ENCODE data around the gene HYAL3.
A peak's percentile ranks its signal among the peaks of the same experiment; 100 is the strongest.

The HYAL3 gene, protein sequence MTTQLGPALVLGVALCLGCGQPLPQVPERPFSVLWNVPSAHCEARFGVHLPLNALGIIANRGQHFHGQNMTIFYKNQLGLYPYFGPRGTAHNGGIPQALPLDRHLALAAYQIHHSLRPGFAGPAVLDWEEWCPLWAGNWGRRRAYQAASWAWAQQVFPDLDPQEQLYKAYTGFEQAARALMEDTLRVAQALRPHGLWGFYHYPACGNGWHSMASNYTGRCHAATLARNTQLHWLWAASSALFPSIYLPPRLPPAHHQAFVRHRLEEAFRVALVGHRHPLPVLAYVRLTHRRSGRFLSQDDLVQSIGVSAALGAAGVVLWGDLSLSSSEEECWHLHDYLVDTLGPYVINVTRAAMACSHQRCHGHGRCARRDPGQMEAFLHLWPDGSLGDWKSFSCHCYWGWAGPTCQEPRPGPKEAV

DNA sequence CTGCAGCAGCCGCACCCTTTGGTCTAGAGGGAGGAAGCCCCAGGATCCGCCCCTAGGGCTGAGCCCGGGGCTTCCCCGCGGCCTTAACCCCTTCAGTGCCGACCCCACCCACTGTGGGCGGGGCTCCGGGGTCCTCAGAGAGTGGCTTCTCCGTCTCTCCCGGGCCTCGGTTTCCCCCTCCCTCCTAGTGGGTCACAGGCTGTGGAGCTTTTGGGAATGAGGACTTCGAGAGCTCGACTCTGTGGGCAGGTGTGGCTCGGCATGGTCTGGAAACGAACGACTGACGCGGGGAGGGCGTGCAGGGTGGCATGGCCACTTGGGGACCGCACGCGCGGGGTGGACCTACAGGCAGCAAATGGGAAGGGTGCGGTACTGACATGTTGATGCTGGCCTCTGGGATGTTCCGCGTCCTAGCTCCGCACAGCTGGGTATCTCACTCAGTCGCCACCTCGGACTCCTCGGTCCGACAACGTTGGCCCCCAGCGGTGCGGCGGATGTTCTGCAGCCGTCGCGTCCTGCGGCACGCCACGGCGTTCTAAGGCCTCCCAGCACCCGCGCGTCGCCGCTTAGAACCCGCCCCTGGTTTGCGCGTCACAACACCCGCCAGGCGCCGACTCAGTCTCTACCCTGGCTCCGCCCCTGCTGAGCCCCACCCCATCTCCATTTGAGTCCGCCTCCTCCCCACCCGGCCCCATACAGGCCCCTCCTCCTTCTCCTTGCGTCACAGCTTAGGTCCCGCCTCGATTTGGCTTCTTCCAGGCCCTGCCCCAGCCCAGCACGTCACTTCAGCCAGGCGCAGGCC lies at the start of gene HYAL3, which contains the start of gene NAA80:
HYAL3 (minus strand) TSS at position 570 of the 802 bp plus-strand sequence. CDS start 3,803 bp downstream, outside the sequence.
NAA80 (minus strand) TSS at position 570 of the 802 bp plus-strand sequence. CDS start 1,942 bp downstream, outside the sequence.
- peak; percentile 100 for DNase-seq

DNA sequence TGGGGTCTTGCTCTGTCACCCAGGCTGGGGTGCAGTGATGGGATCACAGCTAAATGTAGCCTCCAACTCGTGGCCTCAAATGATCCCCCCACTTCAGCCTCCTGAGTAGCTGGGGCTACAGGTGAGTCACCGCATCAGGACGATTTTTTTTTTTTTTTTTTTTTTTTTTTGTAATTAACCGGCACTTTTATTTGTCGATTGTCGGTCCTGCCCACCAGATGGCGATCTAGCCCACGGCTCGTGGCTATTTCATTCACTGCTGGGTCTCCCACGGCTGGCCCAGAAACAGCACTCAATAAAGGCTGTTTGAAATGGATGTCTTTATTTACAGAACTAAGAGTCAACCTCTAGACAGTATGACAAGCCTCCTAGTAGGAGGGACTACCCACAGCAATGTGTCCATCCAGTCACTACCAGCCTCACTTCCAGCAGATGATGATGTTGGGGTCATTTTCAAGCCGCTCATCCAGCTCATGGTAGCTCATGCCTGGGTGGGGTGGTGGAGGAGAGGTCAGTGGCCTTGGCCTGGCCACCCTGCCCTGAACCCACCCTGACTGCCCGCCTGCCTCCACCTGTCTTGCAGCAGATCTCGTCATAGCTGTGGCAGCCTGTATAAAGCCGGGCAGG lies 48.1 kb upstream of the HYAL3 start:
- peak; percentile 79 for DNase-seq

DNA sequence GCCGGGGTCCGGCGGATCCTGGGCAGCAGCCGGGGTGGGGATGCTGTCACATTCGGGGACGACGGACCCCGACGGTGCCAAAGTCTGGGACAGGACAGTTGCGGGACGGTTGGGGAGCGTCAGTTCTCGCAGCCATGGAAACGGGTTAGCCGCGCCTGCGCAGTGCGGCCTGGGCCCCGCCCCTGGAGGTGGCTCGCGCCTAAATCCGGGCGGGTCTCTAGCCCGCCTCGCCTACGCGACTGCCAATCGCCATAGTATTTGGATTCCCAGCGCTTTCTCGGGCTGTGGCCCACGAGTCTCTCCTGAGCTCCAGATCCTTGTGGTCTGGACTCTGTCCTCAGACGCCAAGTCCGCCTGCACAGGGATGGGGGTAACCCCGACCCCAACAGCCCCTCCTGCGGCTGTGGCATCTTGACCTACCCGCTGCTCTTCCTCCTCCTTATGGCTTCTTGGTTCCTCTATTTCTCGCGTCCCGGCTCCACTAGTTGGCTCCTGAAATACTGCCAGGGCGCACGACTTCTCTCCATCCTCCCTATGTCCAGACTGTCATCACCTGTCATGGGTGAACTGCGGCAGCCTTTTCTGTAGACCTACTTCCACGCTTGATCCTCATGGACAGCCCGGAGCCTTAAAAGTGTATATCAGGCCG lies 46.5 kb upstream of the HYAL3 start, which contains the start of gene ZMYND10:
ZMYND10 (minus strand) TSS at position 147 of the 649 bp plus-strand sequence. CDS start 153 bp downstream, outside the sequence.
- peak; percentile 72 for DNase-seq

DNA sequence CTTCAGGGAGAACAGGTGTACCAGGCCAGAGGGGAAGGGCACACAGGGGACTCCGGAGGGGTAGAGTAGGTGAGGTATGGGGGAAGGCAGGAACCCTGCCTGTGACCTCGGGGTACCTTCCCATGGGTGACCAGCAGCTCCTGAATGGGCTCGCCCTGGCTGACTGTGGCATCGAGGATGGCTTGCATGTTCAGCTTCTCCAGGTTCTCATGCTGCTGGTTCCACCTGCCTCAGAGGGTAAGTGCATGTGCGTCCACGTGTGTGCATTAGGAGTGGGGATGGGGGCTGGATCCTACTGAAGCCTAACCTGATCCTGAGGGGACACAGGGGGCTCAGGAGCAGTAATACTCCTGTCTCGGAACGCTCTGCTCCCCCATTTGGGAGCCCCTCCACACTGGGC lies 45.8 kb upstream of the HYAL3 start:
- DNase-seq, result no peak

DNA sequence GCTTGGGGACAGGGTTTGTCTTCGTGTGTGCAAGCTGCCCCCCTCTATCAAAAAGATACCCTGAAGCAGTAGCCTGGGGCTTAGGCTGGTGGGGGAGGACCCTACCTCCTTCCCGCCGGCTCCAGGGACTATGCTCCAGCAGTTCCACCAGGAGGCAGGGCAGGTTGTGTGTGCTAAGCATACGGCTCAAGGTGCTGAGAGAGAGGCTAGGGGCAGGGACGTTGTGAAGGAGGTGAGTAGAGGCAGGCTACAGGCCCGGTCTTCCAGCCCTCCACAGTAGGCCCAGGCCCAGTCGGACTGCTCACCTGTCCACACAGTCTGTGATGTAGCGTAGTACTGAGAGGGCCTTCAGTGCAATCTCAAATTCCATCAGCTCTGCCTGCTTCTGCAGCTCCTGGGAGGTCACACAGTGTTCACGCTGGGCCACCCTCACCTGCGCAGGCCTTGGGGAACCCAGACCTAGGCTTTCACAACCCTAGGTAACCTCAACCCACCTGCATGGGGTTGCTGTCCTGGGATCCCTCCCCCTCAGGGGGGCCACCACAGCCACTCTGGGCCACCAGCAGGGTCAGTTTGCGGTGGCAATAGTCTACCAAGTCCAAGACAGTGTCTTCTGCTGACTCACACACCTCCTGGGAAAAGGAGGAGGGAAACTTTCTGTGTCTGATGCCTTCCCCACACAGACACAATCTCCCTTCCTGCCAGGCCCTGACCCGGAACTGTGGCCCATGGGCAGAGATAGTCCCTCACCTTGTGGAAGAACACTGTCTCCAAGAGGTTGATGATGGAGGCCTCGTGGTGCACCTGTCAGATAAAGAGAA lies 43.8 kb upstream of the HYAL3 start:
- DNase-seq, result no peak

DNA sequence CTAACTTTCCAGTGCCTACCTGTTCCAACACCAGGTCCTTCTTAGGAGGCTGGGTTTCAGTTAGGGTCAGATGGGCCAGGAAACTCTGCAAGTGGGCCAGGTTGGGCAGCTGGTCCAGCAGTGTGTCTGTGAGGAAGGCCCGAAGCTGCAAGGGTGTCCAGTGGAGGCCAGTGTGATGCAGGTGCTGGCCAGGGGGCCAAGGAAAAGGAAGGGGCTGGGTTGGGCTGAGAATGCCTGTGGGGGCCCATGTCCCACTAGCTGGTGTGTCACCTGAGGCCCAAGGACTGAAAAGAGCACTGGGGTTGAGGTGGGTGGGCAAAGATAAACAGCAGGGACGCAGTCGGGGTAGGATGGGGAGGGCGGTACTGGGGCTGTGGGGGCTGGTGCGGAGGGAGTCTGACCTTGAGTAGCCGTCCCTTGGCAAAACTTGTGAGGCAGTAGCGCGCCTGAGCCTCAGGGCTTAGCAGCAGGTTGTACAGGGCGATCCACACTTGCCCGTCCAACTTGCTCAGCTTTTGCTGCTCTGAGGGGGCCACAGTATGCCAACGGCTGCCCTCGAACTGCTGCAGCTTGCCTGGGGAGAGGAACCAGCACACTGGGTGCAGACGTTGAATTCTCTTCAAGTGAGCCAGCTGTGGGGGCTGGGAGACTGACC lies 42.9 kb upstream of the HYAL3 start:
- DNase-seq, result no peak

DNA sequence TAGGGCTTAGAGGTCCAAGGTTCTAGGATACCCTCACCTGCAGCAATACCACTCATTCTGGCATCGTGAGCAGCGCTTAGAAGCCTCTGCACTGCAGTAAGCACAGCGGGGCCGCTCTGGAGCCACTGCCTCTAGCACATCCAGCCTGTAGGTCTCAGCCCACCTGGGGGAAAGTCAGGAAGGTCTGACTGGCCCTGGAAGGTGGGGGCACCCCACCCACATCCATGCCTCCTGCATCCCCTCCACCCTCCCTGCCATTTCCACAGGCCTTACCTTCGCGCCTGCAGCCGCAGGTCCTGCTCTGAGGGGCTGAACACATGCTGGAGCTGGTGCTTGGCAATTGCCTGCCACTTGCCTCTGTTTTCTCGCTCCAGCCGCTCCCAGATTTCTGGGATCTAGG lies 42.3 kb upstream of the HYAL3 start:
- no peak for DNase-seq

DNA sequence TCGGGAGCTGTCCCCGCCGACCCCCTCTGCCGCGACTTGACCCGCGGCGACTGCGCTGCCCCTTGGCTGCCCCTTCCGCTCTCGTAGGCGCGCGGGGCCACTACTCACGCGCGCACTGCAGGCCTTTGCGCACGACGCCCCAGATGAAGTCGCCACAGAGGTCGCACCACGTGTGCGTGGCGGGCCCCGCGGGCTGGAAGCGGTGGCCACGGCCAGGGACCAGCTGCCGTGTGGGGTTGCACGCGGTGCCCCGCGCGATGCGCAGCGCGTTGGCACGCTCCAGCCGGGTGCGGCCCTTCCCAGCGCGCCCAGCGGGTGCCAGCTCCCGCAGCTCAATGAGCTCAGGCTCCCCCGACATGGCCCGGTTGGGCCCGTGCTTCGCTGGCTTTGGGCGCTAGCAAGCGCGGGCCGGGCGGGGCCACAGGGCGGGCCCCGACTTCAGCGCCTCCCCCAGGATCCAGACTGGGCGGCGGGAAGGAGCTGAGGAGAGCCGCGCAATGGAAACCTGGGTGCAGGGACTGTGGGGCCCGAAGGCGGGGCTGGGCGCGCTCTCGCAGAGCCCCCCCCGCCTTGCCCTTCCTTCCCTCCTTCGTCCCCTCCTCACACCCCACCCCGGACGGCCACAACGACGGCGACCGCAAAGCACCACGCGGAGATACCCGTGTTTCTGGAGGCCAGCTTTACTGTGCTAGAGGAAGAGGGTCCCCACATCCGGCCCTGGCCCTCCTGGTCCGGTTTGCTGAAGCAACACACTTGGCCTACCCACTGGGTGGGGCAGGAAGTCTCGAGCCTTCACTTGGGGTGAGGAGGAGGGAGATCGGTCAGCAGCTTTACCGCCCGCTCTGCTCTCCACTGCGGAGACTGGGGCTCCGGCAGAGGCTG lies 41.5 kb upstream of the HYAL3 start, which contains the start of gene RASSF1:
RASSF1 (minus strand) TSS at position 389 of the 882 bp plus-strand sequence; CDS start at position 358, 31 bp downstream.
- DNase-seq, result peak; percentile 83

DNA sequence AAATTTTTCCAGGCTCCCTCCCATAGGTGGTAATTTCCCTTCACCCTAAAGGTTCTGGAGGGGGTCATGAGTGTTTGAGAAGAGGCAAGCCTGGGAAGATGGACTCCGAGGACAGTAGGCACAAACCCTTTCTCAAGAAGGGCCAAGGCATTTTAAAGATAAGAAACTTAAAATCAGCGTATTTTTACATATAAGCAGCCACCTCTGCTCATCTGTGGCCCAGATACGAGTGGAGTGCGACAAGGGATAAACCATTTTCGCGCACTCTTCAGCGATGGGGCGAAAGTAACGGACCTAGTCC lies 40.9 kb upstream of the HYAL3 start:
- DNase-seq, result no peak

DNA sequence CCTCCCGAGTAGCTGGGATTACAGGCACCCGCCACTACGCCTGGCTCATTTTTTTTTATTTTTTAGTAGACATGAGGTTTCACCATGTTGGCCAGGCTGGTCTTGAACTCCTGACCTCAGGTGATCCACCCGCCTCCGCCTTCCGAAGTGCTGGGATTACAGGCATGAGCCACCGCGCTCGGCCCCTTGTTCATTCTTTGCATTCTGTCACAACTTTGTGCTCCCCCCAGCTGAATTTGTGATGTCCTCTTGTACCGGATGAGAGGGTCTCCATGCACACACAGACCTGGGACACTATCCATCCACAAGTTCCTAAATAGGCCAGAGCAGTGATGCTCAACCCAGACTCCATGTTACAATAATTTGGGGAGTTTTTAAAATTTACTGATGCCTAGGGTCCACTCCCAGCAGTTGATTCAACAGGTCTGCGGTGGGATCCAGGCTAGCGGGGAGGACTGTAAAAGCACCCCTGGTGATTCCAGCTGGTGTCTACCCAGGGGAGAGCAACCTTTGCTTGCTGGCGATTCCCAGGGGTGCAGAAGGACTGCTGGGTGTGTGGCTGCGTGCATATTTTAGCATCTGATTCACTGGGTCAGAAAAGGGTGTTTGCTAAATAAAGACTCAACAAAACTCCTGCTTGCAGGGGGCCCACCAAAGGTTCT lies 40.4 kb upstream of the HYAL3 start:
- DNase-seq, result peak; percentile 66

DNA sequence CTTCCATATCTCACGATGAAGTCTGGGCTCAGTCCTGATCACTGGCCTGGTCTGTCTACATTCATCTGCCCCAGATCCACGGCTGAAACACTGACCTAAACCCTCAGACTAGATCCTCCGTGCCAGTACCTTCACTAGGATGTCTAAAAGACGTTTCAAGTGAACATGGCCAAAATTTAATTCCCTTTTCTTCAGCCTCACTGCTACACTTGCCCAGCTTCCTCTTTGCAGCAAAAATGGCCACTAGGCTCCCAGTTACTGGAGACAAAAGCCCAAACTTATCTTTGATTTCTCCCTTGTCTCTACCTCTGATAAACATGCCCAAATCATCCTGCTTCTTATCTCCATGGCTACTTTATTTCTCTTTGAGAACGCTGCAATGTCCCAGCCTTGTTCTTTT lies 39.8 kb upstream of the HYAL3 start:
- DNase-seq, result no peak

DNA sequence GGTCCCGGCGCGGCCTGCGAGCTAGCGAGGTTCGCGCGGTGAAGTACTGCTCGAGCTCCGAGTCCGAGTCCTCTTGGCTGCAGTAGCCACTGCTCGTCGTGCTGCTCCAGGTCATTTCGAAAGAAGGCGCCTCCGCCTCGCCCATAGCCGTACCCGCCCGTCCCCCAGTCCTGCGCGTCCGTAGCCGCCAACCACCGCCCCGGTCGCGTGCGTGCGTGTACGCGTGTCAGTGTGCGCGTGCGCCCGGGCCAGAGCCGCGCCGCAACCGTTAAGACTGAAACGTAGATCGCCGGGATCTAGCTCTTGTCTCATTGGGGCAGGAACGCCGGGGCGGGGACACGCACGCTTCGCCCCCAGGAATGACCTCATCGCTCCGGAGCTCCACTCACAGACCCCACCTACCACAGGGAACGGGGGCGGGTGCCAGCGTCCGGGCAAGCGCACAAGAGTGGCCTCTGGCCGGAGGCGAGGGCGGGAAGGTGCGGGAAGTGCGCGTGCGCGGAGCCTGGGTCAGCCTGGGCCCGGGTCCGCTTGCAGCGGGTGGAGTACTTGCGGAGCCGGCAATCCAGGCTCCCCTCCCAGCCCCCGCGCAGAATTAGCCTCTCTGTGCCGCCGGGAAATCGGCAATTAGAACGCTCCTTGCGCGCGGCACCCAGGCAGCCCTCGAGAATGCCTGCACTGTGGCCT lies 38.1 kb upstream of the HYAL3 start:
- DNase-seq, result peak; percentile 100

DNA sequence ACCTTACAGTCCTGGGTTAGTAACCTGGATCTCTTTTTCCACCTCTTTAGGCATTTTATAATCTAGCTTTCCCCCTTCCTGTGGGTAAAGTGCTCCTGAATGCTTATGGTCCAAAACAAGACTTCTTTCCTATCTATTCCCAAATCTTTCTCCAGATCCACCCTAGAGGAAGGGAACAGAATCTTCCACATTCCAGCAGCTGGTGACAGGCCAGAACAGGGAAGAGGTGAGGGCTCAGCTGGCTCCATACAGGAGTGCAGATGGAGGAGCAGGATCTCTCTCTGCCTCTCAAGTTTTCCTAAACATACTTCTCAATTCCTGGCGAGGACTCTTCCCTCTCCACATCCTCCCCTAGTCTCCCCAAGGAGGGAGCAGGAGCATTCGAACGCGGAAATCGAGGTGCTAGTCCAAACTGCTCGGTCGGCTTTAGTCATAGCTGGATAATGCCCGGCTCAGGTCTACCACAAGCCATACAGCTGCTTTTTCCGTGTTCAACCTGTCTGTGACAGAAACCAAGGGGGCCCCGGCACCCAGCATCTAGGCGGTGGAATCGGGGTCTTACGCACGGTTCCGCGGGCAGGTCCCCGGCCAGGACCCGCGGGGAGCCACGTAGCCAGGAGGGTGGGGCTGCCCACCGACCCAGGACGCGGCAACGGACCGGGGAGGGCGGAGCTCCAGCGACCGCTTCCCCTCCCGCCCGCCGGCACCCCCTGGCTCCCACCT lies 37.4 kb upstream of the HYAL3 start:
- DNase-seq, result no peak

DNA sequence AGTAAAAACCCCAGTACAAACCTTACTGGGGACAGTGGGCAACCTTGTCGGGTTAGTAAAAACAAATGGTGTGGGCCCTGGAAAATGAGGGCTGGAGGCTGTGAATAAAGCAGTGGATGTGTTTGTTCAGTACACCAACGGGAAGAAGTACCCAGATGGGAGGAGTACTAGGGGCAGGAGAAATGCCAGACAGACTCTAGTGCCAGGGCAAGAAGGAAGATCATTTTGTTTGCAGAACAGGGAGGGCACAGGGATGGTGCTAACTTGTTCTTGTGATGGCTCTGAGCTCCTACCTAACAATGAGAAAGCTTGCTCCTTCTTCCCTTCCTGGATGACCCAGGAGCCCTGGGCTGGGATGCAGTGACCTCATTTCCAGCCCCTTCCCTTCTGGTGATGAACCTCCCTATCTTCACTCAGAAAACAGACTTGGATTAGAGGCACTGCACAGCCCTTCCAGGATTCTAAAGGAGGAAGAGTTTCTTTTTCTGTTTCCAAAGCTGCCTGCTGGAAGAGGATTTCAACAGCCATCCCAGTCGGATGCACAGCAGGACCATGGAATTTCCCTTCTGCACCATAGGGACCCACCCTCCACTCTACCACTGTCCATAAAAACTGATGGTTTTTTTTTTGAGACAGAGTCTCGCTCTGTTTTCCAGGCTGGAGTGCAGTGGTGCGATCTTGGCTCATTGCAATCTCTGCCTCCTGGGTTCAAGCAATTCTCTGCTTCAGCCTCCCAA lies 35.3 kb upstream of the HYAL3 start:
- no peak for DNase-seq

DNA sequence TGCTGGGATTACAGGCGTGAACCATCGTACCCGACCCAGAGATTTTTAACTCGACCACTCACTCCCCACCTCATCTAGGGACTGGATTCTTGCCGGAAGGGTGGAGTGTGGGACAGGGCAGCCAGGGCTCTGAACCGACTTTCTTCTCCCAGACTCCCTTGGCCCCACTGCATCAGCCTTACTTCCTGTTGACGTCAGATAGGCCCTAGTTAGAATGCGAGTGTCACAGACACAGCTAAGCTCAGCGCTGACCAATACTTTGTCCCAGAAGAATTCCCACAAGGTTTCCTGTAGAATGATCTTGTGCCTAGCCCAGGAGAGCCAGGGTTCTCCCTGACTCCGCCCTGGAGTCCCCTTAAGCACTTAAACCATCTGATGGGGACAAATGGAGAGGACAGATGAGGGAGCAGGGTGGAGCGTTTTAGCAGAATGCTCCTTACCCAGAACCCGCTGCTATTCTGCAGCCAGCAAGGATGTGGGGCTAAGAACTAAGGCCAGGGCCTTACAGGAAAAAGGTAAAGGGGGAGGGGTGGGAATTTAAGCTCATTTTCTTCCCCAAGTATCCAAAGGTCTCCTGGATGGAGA lies 34.6 kb upstream of the HYAL3 start:
- peak; percentile 78 for DNase-seq

DNA sequence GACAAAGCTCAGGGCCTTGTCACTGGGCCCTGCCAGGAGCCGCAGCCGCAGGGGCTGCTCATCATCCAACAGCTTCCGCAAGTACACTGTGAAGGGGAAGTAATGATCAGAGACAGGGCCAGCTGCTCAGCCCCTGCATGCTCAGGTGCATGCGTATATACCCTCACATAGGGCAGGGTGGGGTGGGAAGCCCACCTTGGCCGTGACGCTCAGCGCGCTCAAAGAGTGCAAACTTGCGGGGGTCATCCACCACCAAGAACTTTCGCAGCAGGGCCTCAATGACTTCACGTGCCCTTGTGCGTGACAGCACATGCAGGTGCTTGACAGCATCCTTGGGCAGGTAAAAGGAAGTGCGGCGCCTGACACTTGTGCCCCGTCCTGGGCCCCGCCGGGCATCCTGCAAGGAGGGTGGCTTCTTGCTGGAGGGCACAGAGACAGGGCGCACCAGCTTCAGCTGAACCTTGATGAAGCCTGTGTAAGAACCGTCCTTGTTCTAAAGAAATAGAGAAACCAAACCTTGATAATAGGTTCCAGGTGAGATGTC lies 32.2 kb upstream of the HYAL3 start:
- DNase-seq, result no peak

DNA sequence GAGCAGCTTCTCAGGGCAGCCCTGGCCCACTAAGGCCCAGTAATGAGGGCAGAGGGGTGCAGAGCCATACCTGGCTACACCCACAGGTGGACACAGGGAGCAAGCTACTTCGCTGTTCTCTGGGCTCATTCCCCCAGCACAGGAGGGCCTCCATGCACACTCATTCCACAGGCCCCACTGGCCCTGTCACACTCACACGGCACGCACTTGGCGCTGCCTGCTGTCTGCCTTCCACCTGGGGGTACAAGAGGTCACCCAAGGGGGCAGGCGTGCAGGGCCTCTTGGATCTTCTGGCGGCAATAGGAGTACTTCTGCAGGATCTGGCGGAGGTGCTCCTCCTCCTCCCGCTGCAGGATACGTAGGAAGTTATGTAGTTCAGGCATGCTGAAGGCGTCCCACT lies 31.1 kb upstream of the HYAL3 start:
- DNase-seq, result no peak
